GM18858 (cell line): ENCODE results near the gene MGLL.

ENCODE experiments used
- ATAC-seq: cut with Tn5 transposase; IDR thresholded peaks from one replicate; pipeline ENCODE4 v1.9.1; 2021; ENCODE audit not compliant: unreplicated experiment

Gene MGLL

DNA sequence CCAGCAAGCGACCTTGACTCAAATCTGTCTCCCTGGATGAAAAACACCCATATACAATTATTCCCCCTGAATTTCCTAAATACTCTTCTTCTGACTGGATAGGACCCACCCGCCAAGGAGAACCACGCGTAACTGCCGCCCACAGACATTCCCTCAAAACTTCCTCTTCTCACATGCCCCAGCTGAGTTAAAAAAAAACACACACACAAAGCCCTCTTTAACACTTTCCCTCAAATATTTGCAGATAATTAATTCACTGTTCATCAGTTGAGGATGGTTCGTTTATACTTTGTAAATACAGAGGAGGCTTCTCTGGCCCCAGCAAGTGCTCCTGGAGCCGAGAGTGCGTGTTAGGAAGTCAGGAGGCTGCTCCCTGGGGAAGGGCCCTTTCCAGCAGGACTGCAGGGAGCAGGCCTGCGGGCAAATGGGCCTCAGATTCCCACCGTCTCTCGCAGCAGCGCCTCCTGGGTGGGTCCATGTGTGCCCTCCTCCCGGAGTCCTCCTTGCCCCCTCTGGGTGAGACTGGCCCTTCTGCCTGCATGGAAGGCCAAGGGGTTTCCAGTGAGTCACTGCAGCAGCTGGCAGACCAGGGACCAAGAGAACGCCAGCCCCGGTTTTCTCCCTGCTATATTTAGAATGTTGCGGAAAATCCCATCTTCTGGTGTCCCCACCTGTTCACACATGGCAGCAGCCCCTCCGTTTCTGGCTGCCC is 46.8 kb downstream of the MGLL start:
- ATAC-seq: no peak

DNA sequence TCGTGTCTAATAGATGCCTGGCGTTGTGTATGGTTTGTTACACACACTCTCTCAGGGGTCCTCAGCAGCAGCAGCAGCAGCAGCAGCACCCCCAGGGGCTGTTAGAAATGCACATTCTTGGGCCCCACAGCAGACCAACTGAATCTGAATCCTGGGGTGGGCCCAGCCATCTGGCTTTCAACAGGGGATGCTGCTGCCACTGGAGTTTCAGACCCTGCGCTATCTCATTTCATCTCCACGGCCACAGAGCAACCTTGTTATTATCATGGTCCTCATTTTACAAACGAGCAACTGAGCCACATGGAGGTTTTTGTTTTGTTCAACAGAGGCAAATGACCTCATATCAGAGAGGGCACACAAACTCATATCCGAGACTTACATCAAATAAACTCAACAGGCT is 47.7 kb downstream of the MGLL start:
- ATAC-seq: no peak

DNA sequence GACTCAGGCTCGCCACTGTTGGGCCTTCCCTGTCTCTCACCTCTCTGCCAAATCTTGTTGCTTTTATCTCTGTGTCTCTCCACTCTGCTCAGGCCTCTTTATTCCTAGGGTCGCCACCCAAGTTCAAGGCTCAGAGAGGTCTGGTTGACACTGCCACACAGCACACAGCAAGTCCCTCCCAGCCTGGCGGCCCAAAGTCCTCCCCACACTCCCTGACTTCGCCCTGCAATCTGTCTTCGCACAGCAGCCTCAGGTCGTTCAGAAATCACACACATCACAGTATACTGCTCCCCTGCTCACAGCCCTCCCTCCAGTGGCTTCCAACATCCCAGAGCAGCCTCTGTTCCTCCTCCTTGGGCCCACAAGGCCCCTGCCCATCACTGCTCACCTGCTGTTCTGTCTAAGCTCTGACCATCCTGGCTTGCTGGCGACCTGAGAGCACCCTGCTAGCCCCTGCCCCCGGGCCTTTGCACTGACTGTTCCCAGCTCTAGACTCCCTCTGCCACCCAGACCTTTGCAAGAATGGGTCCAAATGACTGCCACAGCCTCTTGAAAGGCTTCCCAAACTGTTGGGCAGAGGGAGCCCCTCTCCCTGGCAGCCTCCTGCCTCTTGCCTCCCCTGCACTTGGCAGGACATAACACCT is 48.4 kb downstream of the MGLL start:
- no peak for ATAC-seq

DNA sequence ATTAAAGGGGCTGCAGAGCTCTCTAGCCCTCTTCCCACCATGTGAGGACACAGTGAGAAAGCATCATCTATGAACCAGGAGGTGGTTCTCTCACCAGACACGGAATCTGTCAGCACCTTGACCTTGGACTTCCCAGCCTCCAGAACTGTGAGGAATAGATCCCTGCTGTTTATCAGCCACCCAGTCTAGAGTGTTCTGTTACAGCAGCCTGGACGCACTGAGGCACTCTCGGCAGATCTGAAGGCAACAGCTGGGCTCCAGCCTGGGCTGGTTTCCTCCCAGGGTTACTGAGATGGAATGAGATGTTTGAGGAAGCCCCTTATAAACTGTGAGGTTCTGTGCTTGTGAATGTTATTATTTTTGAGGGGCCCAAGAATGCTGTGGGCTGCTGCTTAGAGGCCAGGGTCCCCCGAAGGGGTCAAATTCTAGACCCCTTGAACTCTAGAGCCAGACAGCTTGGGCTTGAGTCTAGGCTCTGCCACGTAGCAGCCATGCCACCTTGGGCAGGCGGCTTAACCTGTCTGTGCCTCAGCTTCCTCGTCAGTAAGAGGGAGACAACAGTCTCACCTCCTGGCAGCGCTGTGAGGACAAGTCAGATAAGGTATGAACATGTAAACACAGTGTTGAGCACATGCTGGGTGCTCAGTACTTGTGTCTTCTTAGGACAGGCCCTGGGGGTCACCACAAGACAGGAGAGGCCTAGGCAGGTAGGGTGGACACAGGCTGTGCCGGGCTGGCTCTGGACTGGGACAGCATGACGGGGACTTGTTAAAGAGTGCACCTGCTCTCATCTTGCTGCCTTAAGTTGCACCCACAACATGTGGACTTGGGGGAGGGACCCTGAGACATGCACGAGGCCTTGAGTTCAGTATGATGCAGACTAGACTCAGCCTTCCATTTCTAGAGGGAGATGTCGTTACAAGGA is 49.2 kb downstream of the MGLL start:
- ATAC-seq: no peak

DNA sequence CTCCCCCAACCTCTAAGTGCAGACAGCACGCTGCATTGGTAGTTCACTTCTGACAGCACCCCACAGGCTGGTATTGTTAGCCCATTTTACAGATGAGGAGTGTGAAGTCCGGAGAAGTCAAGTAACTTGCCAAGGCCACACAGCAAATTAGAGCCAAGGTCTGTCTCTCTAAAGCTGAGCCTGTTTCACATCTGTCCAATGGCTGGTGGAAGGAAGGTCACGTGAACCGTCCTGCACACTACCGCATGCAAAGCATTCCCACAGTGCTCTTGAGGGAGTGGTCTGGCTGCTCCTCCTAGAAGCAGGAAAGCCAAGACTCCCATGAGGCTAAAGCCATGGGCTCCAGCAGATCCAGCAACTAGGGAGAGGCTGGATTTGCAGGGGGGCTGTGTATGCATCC is 50.0 kb downstream of the MGLL start:
- ATAC-seq: no peak

DNA sequence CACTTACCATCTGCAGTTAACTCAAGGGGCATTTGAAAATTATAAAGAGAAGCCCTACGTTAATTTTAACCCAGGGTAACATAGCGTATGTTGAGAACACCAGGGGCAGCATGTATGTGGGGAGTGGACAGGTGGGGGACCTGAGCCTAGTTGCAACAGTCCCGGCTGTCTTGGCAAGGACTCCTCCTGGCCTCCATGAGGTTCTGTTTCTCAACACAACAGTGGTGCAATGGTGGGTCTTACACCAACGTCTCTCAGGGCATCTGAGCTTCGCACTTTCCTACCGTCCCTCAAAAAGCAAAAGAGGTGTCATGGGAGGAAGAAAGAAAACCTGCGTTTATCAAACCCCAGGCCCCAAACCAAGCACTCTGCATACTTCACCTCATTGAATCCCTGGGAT is 50.6 kb downstream of the MGLL start:
- no peak for ATAC-seq

DNA sequence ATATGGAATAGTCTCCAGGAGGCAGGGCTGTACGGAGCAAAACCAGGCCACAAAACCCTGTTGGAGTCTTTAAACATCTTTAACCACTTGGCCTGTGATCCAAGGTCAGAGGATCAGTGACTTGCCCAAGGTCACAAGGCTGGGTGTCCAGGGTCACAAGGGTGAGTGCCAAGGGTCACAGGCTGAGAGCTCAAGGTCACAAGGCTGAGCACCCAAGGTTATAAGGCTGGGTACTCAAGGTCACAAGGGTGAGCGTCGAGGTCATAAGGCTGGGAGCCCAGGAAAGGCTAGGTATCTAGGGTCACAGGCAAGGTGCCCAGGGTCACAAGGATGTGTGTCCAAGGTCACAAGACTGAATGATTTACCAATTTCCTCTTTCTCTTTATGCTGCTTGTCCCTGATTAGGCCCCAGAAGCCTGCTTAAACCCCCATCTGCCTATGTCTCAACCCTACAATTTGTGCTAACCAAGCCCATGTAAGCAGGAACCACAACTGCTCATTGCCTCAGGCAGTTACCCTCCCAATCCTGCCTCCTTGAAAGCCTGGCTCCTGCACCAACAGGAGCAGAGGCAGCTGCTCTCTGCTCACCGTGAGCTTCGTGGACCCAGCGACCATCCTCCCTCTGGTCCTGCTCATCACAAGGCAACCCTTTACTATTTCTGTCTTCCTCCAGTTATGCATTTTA is 51.5 kb downstream of the MGLL start:
- ATAC-seq: no peak

DNA sequence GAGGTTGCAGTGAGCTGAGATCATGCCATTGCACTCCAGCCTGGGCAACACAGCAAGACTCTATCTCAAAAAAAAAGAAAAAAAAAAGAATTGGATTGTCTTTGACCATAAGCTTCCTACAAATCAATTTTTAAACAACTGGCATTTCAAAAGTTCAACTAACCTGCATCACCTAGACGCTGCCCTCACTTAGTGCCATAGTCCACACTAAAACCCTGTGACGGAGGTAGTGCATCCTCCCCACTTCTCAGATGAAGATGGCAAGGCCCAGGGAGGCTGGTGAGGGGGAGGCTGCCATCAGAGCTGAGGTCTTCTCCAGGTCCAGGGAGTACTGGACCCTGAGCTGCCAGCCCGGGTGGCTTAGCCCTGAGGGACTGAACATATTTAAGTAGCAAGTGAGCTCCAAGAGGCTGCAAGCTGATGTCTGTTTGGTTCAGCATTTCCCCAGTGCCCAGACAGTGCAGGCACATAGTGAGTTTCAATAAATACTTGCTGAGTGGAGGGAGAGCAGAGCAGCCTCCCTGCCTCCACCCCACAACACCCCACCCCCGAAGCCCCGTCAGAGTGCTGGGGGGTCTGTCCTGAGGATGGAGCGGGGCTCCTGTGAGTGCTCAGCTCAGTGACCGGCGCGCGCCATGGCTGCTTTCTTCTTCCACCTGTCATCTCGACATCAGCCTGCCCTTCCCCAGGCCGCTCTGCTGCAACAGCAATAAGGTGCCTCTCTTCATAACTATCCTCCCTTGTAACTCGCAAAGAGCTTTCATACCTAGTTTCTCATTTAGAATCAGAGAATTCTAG is 52.8 kb downstream of the MGLL start:
- no peak for ATAC-seq

DNA sequence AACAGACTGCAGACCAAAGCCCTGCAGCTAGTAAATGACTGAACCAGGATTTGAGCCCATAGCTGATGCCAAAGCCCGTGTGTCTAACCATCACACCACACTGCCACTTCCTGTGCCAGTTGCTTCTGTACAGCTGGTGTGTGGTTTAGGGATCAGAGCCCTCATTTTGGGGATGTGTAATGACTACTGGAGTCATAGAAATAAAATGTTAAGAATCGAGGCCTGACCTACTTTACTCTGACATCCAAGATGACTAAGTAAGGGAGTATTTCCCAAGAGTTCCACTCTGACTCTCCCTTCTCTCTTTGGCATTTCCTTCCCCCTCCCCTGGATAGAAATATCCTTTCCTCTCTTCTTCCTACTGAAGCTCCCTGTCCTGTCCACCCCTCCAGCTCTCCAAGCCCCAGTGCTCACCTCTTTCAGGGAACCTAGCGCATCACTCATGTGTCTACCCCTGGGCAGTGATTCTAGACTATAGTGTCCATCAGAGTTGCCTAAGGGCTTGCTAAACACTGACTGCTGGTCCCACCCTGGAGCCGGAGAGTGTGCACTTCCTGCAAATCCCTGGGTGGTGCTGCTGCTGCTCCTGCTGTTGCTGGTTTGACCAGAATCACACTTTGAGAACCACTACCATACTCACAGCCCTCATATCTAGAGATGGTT is 53.8 kb downstream of the MGLL start:
- no peak for ATAC-seq

DNA sequence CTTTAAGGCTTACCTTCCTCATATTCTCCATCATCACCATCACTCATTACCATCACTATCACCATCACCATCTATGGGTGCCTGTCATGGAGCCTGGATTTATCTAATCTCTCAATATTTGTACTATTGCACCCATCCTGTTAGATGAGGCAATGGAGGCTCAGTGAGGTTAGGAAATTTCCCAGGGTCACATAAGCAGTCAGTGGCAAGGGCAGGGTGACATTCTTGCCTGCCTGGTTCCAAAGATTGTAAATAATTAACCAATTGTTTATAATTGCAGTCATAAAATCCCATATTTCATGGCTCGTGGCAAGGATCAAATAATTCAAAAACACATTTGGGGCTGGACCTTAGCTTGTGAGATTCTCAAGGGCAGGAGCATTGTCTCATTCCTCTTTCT is 55.2 kb downstream of the MGLL start:
- no peak for ATAC-seq

DNA sequence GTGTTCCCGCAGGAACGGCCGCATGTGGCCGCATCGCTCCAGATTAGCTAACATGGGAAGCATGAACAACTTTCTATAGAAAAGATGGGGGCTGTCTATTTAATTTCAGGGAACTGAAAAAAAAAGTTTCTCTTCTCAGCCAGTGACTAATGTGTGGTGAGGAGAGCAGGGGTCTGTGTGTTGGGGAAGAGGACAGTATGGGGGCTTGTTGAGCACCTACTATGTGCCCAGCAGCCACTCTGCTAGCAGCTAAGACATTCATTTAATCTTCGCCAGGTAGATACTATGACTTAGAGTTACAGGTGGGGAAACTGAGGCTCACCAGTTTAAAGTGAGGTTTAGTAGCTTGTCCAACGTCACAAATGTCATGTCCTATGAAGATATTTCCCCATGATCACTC is 56.6 kb downstream of the MGLL start:
- no peak for ATAC-seq

DNA sequence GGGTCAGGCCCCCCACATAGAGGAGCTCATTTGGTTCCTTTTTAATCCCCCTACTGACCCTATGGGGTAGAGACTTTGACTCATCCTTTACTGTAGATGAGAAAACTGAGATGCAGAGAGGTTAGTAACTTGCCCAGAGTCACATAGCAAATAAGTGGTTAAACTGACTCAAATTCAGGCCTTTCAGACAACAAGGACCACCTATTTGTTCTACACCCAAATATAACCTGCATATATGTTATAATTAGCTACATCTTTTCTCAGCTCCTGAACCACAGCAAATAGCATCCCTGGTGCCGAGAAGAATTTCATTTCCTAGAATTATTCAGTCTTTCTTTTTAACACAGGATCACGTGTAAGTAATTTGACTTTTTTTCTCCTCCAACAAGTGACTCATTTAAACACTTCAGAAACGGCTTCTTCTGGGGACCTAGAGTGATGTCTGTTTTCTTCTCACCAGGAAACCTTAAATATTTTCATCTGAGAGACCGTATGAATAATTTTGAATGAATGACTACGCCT is 57.4 kb downstream of the MGLL start:
- ATAC-seq: no peak

DNA sequence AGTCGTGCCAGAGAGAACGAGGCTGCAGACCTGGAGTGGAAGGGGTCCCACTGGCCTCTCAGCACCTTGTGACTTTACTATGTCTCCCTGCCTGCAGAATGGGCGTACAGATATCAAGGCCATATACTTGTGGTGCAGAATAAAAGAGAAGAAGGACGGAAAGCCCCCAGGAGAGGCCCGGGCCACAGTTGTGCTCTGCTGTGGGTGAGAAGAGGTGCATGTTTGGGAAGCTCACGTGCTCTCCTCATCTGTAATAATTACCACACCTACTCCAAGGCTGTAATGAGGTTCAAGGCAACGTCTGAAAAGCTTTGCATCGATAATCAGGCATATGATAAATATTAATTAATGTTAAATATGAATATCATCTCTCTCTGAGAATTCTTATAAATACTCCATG is 58.0 kb downstream of the MGLL start:
- ATAC-seq: no peak

DNA sequence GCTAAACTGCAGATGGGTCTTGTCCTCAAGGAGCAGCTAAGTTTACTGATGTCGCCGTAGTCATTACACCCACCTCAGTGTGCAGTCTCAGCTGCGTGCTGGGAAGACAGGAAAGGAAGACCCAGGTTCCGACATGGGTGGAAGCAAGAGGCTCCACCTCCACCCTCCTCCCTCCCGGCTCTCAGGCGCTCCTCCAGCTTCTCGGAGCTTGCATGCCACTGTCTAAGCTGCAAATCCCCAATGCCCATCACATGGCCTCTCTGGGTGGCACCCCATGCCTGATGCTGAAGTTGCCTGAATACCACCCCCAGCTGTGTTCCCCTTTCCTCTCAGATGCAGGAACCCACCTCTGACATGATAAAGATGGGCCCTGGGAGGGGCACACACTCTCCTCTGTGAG is 58.5 kb downstream of the MGLL start:
- ATAC-seq: no peak

DNA sequence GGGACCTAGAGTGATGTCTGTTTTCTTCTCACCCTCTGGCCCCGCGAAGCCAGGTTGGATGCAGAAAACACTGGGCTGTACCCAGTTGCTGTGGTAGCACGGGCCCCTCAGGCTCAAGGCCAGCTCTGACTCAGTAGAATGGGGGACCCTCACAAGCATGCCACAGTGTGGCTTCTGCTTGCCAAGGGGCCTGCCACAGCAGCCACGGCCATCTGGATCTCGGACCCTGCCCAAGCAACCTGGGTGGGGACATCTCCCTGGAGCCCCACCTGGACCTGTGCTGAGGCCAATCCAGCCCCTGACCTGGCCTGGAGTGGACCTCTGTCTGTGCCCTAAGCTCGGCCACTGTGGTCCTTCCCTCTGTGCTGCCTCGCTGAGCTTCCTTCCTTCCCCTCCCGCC is 59.0 kb downstream of the MGLL start:
- no peak for ATAC-seq

DNA sequence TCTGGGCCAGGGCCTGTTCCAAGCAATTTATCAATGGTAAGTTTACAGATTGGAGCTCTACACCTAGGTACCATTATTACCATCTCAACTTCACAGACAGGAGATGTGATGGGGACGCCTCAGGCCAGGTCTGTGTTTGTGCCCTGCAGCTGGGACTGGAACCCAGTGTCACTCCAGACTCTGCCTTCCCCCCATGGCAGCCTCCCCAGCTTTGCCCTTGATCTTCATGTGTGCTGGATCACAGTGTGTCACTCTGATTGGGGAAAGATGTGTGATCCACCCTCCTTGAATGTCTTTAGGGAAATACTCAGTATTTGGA is 59.6 kb downstream of the MGLL start:
- ATAC-seq: no peak

DNA sequence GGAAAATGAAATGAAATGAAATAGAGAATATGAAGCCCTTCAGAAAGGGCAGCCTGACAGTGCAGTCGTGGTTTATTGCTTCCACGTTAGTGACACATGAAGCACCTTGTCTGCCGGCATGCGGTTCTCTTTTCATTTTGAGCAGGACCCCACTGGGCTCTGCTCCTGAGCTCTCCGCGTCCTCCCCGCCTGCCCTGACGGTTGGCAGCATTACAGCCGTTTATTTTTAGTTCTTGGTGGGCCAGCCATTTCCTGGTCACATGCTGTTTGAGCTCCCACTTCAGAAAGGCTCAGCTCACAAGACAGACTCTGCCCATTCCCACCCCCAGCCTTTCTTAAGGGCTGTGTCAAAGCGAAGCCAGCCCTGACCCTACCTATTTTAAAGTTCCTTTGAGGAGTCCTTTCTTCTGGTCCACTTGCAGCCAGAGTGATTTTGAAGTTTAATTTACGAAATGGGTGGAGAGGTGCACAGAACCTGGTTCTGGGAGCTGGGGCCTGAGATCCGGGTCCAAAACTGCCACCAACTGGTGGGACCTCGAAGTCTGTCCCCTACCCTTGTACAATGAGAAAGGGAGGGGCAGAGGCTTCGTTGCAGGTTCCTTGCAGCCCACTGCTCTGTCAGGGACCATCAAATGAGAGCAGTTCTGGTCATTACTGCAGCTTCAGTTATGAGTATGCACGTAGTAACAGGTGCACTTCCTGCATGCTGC is 60.1 kb downstream of the MGLL start:
- ATAC-seq: peak; percentile 40

DNA sequence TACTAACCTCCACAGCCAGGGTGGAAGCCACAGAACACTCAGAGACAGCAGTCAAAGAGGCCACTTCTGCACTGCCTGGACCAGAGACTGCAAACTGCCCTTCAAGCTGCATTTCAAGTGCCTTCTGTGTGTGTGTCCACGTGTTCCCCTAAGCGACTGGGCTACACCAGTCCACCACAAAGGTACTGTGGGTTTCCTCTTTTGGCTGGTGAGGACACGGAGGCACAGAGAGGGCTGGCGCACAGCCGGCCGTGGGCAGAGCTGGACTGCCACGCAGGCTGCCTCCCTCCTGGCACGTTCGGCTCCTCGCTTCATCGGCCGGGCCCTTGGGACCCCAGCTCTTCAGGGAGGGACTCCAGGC is 60.9 kb downstream of the MGLL start:
- no peak for ATAC-seq

DNA sequence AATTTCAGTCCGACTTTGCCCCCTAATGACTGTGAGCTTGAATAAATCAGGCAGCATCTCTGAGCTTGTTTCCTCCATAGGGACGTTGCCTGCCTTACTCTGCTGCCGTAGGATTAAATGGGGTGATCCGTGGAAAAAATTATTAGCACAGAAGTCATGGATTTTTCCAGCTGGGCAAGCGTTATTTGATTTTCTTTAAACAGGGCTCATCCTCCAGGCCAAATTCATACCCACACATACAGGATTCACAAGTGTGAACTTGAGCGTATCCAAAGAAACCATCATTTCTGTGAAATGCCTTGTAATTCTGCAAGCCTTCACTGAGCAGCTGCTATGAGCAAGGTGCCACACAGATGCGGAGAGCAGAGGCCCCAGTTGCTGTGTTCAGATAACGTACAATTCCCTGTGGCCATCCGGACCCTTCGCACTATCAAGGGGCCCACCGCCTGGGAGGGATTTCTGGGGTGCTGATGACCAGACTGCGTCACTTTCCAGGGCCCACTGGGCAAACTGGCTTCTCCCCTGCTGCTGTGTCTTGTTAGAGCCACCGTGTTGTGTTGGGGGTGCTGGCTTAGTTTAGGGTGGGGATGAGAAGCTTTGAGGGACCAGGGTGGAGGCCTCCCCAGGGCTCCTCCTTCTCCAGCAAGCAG is 61.4 kb downstream of the MGLL start:
- no peak for ATAC-seq
